Lower leg skin (tissue), 4 donors: ENCODE data around the gene AOPEP. TPM values are rescaled to one million over a fixed set of nuclear protein-coding genes. Genes with fewer than 3 reads are reported as not detected.

Experiments used
- DNase-seq, 2 donors: peaks; one replicate each; pipeline ENCODE4 v3.0.0-alpha.2; 2019; ENCODE audit warnings: low spot score in 2 of 2
- H3K4me3 ChIP-seq: fragments of 200-600 bp; sonication (generic); 2 replicates; pipeline ENCODE4 v1.5.1; 2017; ENCODE audit warnings: mild to moderate bottlenecking, low read depth; ENCODE audit not compliant: poor library complexity, severe bottlenecking
- CTCF ChIP-seq, 3 donors: fragments of 450-650 bp; IDR thresholded peaks; one replicate each; pipeline ENCODE4 v1.5.1; 2016; ENCODE audit warnings: antibody characterized with exemption in 3 of 3, mild to moderate bottlenecking in 3 of 3, moderate library complexity in 2 of 3
- POLR2A ChIP-seq, 2 donors: fragments of 450-650 bp; IDR thresholded peaks; one replicate each; pipeline ENCODE4 v1.6.1; 2016 to 2017; ENCODE audit warnings: antibody characterized with exemption in 2 of 2, mild to moderate bottlenecking in 1 of 2, moderate library complexity in 1 of 2
- WGBS, 2 donors: methylation state at CpG; one replicate each; pipeline ENCODE4 v1.1.5; 2018; 5-methylcytosine and 5-hydroxymethylcytosine counted together
- intact Hi-C: fragments of 100-400 bp; cut with DNase I; formaldehyde crosslinking; loops from one replicate; pipeline ENCODE4 v1.15.0; 2023; ENCODE audit warnings: low total_unique reads
- total RNA-seq, 4 donors: library from RNA; depleted of rRNA; stranded (reverse); fragments of >200 nt; gene quantifications; one replicate each; pipeline ENCODE4 v1.1.0, GENCODE V29; 2016

AOPEP gene
- total RNA-seq, 4 donors from 2014 or later = 66.3 to 136 (median 118) TPM

- WGBS, 2 donors = 83 to 88% methylated on average over 3 of the region's 3 CpGs
- H3K4me3 ChIP-seq = no peak overlapping the region
- DNase-seq = no peak
- intact Hi-C loops = no loop called here
- TF ChIP-seq POLR2A (IDR thresholded peaks at IDR 0.05) (no peak), CTCF (IDR thresholded peaks at IDR 0.05) (no peak)
Measured at GRCh38 chr9:94853887-94854286, 127.4 kb downstream of the AOPEP start.

GRCh38 chr9:94855903-94856302 is 129.4 kb downstream of the AOPEP start:
- TF ChIP-seq POLR2A (IDR thresholded peaks at IDR 0.05) (no peak), CTCF (IDR thresholded peaks at IDR 0.05) (no peak)
- intact Hi-C loops = no loop called here
- DNase-seq = no peak
- H3K4me3 ChIP-seq = no peak overlapping the region
- 63 to 71% methylated on average over 5 of the region's 5 CpGs for WGBS, 2 donors

- TF ChIP-seq POLR2A (IDR thresholded peaks at IDR 0.05) (no peak), CTCF (IDR thresholded peaks at IDR 0.05) (no peak)
- no peak for DNase-seq
- no peak overlapping the region for H3K4me3 ChIP-seq
- intact Hi-C loops = no loop called here
- 86 to 91% methylated on average over 8 of the region's 8 CpGs for WGBS, 2 donors
Measured at GRCh38 chr9:94857791-94858190, 131.3 kb downstream of the AOPEP start.

GRCh38 chr9:94859226-94859625 is 132.7 kb downstream of the AOPEP start:
- intact Hi-C loops = no loop called here
- H3K4me3 ChIP-seq = no peak overlapping the region
- DNase-seq = no peak
- WGBS, 2 donors = 88 to 92% methylated on average over 2 of the region's 2 CpGs
- TF ChIP-seq CTCF (IDR thresholded peaks at IDR 0.05) (no peak), POLR2A (IDR thresholded peaks at IDR 0.05) (no peak)

- TF ChIP-seq POLR2A (IDR thresholded peaks at IDR 0.05) = no peak
- no peak for TF ChIP-seq CTCF (IDR thresholded peaks at IDR 0.05)
- H3K4me3 ChIP-seq = no peak overlapping the region
- DNase-seq = no peak
- WGBS, 2 donors = 96% methylated on average over 6 of the region's 6 CpGs
- intact Hi-C loops = loop anchor here (10.0 kb wide), 1 partner anchor 55 kb away; no protein-coding TSS in a partner anchor
Measured at GRCh38 chr9:94859891-94860290, 133.4 kb downstream of the AOPEP start.
